NCI-H82 treated with DMSO at 0.1 percent for 48 hours (cell line): ENCODE data around the gene FUCA1.
A peak's percentile ranks its signal among the peaks of the same experiment; 100 is the strongest.
"Not testable (repeated sequence)": the region's sequence is repeated elsewhere in the genome, so short reads cannot be mapped to it uniquely, and the experiment has no call there.

Experiments used
- DNase-seq: peaks from one replicate; lab custom pipeline; 2025; ENCODE audit not compliant: unreplicated experiment; lab: John Stamatoyannopoulos, UW

The FUCA1 gene

GRCh38 chr1:23843644-23844043 lies 24.4 kb downstream of the FUCA1 start:
- no peak for DNase-seq

DNA sequence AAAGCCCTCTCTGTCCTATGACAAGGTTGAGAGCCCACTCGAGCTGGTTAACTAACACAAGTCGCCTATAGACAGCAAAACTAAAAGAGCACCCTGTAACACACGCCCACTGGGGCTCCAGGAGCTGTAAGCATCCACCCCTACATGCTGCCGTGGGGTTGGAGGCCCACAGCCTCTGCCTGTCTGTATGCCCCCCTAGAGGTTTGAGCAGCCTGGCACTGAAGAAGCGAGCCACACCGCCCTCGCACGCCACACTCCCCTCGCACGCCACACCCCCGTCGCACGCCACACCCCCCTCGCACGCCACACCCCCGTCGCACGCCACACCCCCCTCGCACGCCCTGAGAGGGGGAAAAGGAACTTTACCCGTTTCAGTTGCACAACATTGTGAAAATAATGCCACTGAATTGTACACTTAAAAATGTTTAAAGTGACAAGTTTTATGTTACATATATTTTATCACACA lies 29.7 kb downstream of the FUCA1 start:
- no peak for DNase-seq

DNA sequence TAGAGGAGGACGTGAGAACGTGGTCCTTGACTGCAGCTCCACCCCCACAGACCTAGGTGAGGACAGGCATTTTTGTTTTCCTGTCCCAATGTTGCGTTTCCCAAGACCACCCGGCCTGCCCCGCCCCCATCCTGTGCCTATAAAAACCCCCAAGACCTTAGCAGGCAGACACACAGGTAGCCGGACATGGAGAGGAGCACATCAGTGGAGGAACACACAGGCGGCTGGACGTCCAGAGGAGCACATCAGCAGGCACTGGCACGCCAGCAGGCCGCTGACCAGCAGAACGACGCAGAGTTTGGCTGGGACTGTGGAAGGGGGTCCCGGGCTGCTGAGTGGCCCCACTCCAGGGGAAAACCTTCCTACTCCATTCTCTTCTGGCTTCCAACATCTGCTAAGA lies 30.2 kb downstream of the FUCA1 start:
- no peak for DNase-seq

DNA sequence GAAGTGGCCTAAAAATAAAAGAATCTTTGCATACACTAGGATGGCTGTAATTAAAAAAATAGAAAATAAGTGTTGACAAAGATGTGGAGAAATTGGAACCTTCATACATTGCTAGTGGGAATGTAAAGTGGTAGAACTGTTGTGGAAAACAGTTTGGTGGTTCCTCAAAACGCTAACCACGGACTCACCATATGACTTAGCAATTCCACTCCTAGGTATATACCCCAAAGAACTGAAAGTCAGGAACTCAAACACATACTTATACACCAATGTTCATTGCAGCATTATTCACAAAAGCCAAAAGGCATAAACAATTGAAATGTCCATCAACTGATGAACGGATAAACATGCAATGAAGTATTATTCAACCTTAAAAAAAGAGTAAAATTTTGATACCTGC lies 32.1 kb downstream of the FUCA1 start:
- no peak for DNase-seq

DNA sequence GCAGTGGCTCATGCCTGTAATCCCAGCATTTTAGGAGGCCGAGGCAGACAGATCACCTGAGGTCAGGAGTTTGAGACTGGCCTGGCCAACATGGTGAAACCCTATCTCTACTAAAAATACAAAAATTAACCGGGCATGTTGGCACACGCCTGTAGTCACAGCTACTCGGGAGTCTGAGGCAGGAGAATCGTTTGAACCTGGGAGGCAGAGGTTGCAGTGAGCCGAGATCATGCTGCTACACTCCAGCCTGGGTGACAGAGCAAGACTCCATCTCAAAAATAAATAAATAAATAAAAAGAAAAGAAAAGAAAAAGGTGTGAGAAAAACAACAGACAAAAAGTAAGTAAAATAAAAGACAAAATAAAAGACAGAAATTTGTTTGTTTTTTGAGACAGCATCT lies 33.9 kb downstream of the FUCA1 start:
- DNase-seq: not testable (repeated sequence)

DNA sequence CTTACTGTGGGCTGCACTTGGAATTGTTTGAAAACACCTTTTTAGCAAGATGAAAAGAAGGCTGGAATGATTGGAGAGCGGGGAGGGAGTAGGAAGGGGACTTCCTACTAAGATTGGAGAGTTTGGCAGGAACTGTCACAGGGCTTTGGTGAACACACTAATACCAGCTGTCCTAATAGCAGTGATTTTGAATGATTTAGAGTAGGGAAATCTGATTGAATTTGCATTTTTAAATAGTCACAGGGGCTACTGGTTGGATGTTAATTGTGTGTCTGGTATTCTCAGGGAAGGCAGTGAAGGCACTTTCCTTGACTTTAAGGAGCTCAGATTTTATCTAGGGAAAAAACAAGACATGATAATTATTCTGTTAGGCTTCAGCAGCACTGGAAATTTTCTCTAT lies 40.4 kb downstream of the FUCA1 start:
- no peak for DNase-seq

DNA sequence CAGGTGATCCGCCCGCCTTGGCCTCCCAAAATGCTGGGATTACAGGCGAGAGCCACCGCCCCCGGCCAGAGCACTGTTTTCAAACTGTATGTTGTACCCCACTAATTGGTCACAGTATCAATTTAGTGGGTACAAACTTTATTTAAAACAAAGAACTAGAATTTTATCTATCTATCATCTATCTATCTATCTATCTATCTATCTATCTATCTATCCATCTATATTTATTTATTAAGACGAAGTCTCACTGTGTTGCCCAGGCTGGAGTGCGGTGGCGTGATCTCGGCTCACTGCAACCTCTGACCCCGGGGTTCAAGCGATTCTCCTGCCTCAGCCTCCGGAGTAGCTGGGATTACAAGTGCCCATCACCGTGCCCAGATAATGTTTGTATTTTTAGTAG lies 41.5 kb downstream of the FUCA1 start:
- not testable (repeated sequence) for DNase-seq

GRCh38 chr1:23825762-23826522 lies 42.1 kb downstream of the FUCA1 start:
- DNase-seq: peak; percentile 19

- DNase-seq: peak; percentile 77
Observed at GRCh38 chr1:23825076-23825761, 42.9 kb downstream of the FUCA1 start, which contains the start of gene HMGCL. Gene HMGCL (minus strand): TSS chr1:23825429. CDS start chr1:23825415, 14 bp downstream.

DNA sequence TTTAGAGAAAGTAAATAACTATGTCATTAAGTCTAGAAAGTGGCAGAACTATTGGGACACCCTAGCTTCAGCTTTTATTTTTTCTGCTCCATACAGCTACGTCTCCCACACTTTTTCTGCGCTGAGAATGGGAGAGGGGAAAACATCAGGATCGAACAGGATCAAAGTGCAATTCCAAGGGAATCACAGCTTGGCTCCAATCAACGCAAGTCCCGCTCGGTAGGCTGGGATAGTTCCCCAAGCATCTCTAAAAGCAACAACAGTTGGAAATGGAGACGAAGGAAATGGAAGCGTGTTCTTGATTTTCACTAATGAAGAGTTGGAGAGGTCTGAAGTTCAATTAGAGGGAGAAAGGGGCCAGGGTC lies 43.4 kb downstream of the FUCA1 start:
- DNase-seq: no peak

DNA sequence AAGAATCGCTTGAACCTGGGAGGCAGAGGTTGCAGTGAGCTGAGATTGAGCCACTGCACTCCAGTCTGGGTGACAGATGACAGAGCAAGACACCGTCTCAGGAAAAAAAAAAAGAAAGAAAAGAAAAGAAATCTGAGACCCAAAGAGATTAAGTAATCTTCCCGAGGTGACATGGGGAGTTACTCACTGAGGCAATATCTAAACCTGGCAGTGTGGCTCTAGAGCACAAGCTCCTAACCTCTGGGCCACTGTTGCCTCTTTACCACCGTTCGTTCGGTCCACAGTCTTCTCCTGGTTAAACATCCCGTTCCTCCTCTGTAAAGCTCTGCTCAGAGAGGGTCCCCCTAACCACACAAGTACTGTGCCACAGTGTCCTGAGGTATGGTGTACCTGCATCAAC lies 44.3 kb downstream of the FUCA1 start:
- no peak for DNase-seq

DNA sequence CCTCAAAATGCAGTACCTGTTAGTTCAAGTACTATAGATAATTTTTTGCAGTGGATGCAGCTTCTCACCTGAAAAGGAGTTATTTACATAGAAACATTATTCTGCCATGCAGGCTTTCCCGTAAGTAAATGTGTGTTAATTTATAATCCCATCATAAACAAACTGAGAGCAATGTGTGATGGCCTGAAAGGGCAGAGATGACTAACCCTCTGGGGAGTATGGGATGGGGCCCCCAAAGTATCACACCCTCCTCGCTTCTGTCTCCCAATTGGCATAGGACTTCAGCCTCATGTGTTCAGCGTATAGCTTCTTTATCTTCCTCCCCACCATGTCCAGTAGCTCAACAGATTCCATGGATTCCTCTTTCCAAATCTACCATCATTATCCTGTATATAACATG lies 50.5 kb downstream of the FUCA1 start:
- DNase-seq: no peak

- DNase-seq: no peak
Observed at GRCh38 chr1:23816906-23817305, 51.2 kb downstream of the FUCA1 start.

GRCh38 chr1:23816361-23816760 lies 51.7 kb downstream of the FUCA1 start:
- no peak for DNase-seq

GRCh38 chr1:23814016-23814415 lies 54.1 kb downstream of the FUCA1 start:
- no peak for DNase-seq

GRCh38 chr1:23810818-23811540 lies 57.1 kb downstream of the FUCA1 start:
- DNase-seq: no peak

DNA sequence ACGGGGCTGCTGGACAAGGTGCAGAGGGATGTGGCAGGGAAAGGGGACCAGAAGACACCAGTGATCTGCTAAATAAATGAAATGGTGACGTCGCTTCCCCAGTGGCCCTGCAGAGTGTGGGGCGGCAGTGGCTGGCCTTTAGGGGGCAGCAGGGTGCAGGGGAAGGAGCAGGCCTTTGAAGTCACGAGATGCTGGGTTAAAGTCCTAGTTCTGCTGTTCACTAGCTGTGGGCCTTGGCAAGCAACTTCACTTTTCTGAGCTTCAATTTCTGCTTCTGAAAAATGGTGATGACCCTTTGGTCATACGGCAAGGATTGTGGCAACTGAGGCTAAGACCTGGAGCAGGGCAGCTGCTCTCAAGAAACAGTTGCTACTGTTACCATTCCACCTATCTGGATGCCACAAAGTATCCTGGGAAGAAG lies 58.3 kb downstream of the FUCA1 start:
- peak; percentile 58 for DNase-seq

- no peak for DNase-seq
Observed at GRCh38 chr1:23807453-23807852, 60.6 kb downstream of the FUCA1 start.

GRCh38 chr1:23806280-23806679 lies 61.8 kb downstream of the FUCA1 start:
- DNase-seq: no peak

DNA sequence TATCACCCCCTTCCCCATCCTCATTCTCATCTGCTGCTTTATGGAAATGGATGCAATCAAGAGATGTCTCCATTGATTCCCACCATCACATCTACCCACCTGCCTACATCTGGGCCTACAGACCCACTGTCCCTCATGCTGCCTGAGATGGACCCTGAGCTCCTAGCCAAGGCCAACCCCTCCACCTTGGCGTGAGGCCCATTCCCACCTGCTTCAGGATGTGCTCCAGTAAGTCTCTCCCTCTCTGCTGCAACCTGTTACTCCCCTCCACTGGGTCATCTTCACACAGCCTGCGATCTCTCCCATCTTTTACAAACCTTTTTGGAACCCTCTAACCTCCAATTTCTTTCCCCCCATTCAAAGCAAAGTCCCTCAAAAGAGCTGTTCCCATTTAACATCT lies 63.1 kb downstream of the FUCA1 start:
- DNase-seq: no peak

DNA sequence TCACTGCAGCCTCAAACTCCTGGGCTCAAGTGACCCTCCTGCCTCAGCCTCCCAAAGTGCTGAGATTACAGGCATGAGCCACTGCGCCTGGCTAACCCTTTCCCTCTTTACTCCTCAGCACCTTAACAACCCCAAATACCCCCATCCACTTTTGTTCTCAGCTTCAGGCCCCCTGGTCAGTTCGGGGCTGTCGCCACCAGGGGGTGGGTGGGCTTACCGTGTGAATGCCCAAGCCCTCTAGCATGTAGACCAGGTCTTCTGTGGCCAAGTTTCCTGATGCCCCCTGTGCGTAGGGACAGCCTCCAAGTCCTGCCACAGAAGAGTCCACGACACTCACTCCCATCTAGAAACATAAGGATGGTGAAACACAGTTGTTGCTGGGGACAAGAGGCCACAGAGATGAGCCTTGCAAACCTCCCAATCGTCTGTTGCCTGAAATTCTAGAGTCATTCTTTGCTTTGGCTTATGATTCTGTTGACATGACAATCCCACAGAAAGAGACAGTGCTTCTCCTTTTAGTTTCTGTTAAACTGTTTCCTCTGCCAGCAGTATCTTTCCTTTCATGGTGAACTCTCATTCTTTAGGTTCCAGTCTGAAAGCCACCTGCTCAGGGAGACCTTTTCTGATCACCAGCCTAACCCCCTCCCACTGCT lies 63.8 kb downstream of the FUCA1 start:
- DNase-seq: no peak
